ENCODE measurements around the gene ROR2.

Gene ROR2

DNA sequence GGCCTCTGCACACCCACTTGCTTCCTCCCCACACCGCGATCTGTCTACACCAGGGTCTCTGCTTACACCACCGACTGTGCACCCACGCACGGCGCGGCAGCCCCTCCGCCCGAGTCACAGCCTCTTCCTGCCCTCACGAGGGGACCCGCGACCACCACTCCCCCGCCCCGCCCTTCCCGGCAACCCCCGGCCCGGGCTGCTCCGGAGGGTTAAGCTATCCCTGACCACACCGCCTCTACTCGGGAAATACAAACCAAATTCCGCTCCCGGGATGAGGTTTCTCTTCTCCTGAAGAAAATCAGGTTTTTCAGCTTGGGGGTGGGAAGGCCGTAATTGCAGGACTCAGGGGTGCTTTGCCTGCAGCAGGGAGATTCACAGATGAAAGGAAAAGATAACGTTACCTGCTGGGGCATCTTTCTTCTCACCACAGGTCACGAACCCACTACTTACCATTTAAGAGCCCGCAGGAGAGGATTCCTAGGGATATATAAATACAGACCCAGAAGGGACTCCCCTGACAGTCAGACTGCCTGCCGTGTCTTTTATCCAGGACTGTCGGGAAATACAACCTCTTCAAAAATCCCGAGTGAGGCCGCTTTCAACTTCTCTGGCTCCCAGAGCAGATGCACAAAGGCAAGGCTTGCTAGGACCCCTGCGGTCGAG lies 63.5 kb downstream of the ROR2 start:
- Mint-ChIP-seq H3K27me3 (peaks cover 39% of the 10 kb centered on the region), H3K9me3 (no peaks in the 10 kb centered on the region), H3K4me3 (no peak overlapping the region), H3K36me3 (ENCODE audit: insufficient read depth) (no peaks in the 10 kb centered on the region), H3K4me1 (no peaks in the 10 kb centered on the region), H3K27ac (ENCODE audit: low read depth) (no peak overlapping the region)
- no peak for ATAC-seq (replicated peaks; ENCODE audit: extremely low read depth, poor library complexity, severe bottlenecking)
- no peak for DNase-seq (ENCODE audit: low spot score in 2 of 2)

DNA sequence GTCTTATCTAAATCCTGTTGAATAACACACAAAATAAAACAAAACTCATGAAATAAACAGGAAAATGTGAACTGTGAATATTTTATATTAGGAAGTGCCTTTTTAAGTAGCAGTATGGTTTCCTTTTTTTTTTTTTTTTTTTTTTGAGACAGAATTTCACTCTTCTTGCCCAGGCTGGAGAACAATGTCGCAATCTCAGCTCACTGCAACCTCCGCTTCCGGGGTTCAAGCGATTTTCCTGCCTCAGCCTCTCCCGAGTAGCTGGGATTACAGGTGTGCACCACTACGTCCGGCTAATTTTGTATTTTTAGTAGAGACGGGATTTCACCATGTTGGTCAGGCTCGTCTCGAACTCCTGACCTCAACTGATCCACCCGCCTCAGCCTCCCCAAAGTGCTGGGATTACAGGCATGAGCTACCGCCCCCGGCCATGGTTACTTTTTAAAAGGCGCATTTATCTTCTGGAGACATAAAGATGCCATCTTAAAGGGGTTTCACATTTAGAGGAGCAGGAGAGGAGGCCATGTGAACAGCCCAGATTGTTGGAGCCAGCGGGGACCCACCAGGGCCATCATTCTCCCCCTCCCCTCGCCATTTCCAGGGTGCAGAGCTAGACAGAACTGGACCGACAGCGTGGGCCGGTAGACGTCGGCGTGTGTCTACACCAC lies 64.1 kb downstream of the ROR2 start:
- Mint-ChIP-seq H3K9me3 (no peaks in the 10 kb centered on the region), H3K4me1 (no peaks in the 10 kb centered on the region), H3K27me3 (peaks cover 43% of the 10 kb centered on the region), H3K27ac (ENCODE audit: low read depth) (no peak overlapping the region), H3K36me3 (ENCODE audit: insufficient read depth) (no peaks in the 10 kb centered on the region), H3K4me3 (no peak overlapping the region)
- DNase-seq (ENCODE audit: low spot score in 2 of 2) (no peak), ATAC-seq (replicated peaks; ENCODE audit: extremely low read depth, poor library complexity, severe bottlenecking) (no peak)

- no peak overlapping the region for H3K27ac Mint-ChIP-seq (ENCODE audit: low read depth)
- no peaks in the 10 kb centered on the region for H3K36me3 Mint-ChIP-seq (ENCODE audit: insufficient read depth)
- no peak for ATAC-seq (replicated peaks; ENCODE audit: extremely low read depth, poor library complexity, severe bottlenecking)
- no peaks in the 10 kb centered on the region for H3K4me1 Mint-ChIP-seq
- no peak overlapping the region for H3K4me3 Mint-ChIP-seq
- H3K9me3 Mint-ChIP-seq, result no peaks in the 10 kb centered on the region
- DNase-seq (ENCODE audit: low spot score in 2 of 2), result no peak
- H3K27me3 Mint-ChIP-seq, result peaks cover 43% of the 10 kb centered on the region
Observed at GRCh38 chr9:91884696-91885687, 65.0 kb downstream of the ROR2 start.

GRCh38 chr9:91884153-91884552 lies 65.9 kb downstream of the ROR2 start:
- H3K9me3 Mint-ChIP-seq, result no peaks in the 10 kb centered on the region
- H3K36me3 Mint-ChIP-seq (ENCODE audit: insufficient read depth), result no peaks in the 10 kb centered on the region
- DNase-seq (ENCODE audit: low spot score in 2 of 2) (no peak), ATAC-seq (replicated peaks; ENCODE audit: extremely low read depth, poor library complexity, severe bottlenecking) (no peak)
- H3K4me3 Mint-ChIP-seq, result no peak overlapping the region
- no peak overlapping the region for H3K27ac Mint-ChIP-seq (ENCODE audit: low read depth)
- H3K4me1 Mint-ChIP-seq, result no peaks in the 10 kb centered on the region
- H3K27me3 Mint-ChIP-seq, result peaks cover 42% of the 10 kb centered on the region

- ATAC-seq (replicated peaks; ENCODE audit: extremely low read depth, poor library complexity, severe bottlenecking), result no peak
- Mint-ChIP-seq H3K27ac (ENCODE audit: low read depth) (no peak overlapping the region), H3K4me3 (no peak overlapping the region), H3K9me3 (no peaks in the 10 kb centered on the region), H3K27me3 (peaks cover 35% of the 10 kb centered on the region), H3K4me1 (no peaks in the 10 kb centered on the region), H3K36me3 (ENCODE audit: insufficient read depth) (no peaks in the 10 kb centered on the region)
- DNase-seq (ENCODE audit: low spot score in 2 of 2), result no peak
Observed at GRCh38 chr9:91883503-91883902, 66.5 kb downstream of the ROR2 start.

DNA sequence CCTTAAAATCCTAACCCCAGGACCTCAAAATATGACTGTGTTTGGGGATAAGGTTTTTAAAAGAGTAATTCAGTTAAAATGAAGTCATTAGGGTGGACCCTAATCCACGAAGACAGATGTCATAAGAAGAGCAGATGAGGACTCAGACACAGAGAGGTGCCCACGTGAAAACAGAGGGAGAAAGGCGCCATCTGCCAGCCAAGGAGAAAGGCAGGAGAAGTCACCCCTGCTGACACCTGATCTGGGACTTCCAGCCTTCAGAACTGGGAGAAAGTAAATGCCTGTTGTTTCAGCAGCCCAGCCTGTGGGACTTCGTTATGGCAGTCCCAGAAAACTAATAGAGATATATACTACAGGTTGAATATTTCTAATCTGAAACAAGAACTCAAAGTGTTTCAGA lies 67.4 kb downstream of the ROR2 start:
- no peak for DNase-seq (ENCODE audit: low spot score in 2 of 2)
- Mint-ChIP-seq H3K36me3 (ENCODE audit: insufficient read depth) (no peaks in the 10 kb centered on the region), H3K27me3 (peaks cover 27% of the 10 kb centered on the region), H3K9me3 (no peaks in the 10 kb centered on the region), H3K4me3 (no peak overlapping the region), H3K4me1 (no peaks in the 10 kb centered on the region), H3K27ac (ENCODE audit: low read depth) (no peak overlapping the region)
- ATAC-seq (replicated peaks; ENCODE audit: extremely low read depth, poor library complexity, severe bottlenecking), result no peak

DNA sequence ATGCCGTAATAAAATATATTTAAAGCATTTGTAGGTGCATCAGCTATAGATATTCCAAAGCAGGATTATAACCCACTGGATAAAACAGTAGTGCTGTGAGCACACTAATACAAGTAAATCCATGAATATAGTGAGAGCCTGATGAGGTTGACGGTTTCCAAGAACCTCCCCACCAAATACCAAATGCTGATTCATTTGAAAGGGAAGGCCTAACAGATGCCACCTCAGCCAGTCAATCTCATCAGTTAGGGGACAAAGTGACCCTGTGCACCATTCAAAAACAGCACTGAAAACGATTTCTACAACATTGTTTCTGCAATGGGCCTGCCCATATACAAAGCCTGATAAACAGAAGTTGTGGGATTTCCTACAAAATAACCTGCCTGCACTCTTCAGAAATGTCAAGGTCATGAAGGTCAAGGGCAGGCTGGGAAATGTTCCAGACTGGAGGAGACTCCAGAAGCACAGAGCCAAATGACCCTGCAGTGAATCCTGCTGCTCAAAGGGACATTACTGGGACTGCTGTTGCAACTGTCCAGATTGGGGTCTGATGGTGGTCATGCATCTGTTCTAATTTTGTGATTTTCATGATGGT lies 69.6 kb downstream of the ROR2 start:
- Mint-ChIP-seq H3K9me3 (no peaks in the 10 kb centered on the region), H3K27me3 (peaks cover 31% of the 10 kb centered on the region), H3K36me3 (ENCODE audit: insufficient read depth) (no peaks in the 10 kb centered on the region), H3K27ac (ENCODE audit: low read depth) (no peak overlapping the region), H3K4me3 (no peak overlapping the region), H3K4me1 (no peaks in the 10 kb centered on the region)
- DNase-seq (ENCODE audit: low spot score in 2 of 2) (no peak), ATAC-seq (replicated peaks; ENCODE audit: extremely low read depth, poor library complexity, severe bottlenecking) (no peak)

GRCh38 chr9:91879231-91879630 lies 70.8 kb downstream of the ROR2 start:
- Mint-ChIP-seq H3K4me1 (no peaks in the 10 kb centered on the region), H3K4me3 (no peak overlapping the region), H3K9me3 (no peaks in the 10 kb centered on the region), H3K36me3 (ENCODE audit: insufficient read depth) (no peaks in the 10 kb centered on the region), H3K27ac (ENCODE audit: low read depth) (no peak overlapping the region), H3K27me3 (peaks cover 36% of the 10 kb centered on the region)
- DNase-seq (ENCODE audit: low spot score in 2 of 2) (no peak), ATAC-seq (replicated peaks; ENCODE audit: extremely low read depth, poor library complexity, severe bottlenecking) (no peak)

- ATAC-seq (replicated peaks; ENCODE audit: extremely low read depth, poor library complexity, severe bottlenecking) (no peak), DNase-seq (ENCODE audit: low spot score in 2 of 2) (no peak)
- Mint-ChIP-seq H3K9me3 (no peaks in the 10 kb centered on the region), H3K4me3 (no peak overlapping the region), H3K36me3 (ENCODE audit: insufficient read depth) (no peaks in the 10 kb centered on the region), H3K4me1 (no peaks in the 10 kb centered on the region), H3K27ac (ENCODE audit: low read depth) (no peak overlapping the region), H3K27me3 (peaks cover 28% of the 10 kb centered on the region)
Observed at GRCh38 chr9:91873637-91874051, 76.4 kb downstream of the ROR2 start.

GRCh38 chr9:91868732-91869391 lies 81.2 kb downstream of the ROR2 start:
- H3K4me3 Mint-ChIP-seq, result no peak overlapping the region
- no peak overlapping the region for H3K27ac Mint-ChIP-seq (ENCODE audit: low read depth)
- H3K4me1 Mint-ChIP-seq, result no peaks in the 10 kb centered on the region
- no peaks in the 10 kb centered on the region for H3K36me3 Mint-ChIP-seq (ENCODE audit: insufficient read depth)
- H3K27me3 Mint-ChIP-seq, result peaks cover 52% of the 10 kb centered on the region
- ATAC-seq (replicated peaks; ENCODE audit: extremely low read depth, poor library complexity, severe bottlenecking), result no peak
- DNase-seq (ENCODE audit: low spot score in 2 of 2), result no peak
- H3K9me3 Mint-ChIP-seq, result no peaks in the 10 kb centered on the region

DNA sequence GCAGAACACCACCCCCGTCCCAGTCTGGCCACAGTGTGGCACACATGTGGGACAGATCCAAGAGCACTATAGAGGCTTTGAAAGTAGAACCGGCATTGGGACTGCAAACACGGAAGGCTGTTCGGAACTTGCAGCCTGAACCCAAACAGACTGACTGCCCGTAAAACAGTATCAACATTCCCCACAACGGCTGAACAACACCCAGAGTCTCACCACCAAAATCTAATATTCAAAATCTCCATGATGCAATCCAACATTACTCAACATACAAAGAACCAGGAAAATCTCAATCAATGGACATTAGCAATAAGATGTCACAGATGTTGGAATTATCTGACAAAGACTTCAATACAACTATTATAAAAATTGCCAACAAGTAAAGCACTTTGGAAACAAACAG lies 82.3 kb downstream of the ROR2 start:
- Mint-ChIP-seq H3K9me3 (no peaks in the 10 kb centered on the region), H3K4me1 (no peaks in the 10 kb centered on the region), H3K36me3 (ENCODE audit: insufficient read depth) (no peaks in the 10 kb centered on the region), H3K27me3 (peaks cover 63% of the 10 kb centered on the region), H3K27ac (ENCODE audit: low read depth) (no peak overlapping the region), H3K4me3 (no peak overlapping the region)
- DNase-seq (ENCODE audit: low spot score in 2 of 2), result no peak
- no peak for ATAC-seq (replicated peaks; ENCODE audit: extremely low read depth, poor library complexity, severe bottlenecking)

GRCh38 chr9:91865041-91865440 lies 85.0 kb downstream of the ROR2 start:
- peaks cover 8% of the 10 kb centered on the region for H3K9me3 Mint-ChIP-seq
- no peaks in the 10 kb centered on the region for H3K36me3 Mint-ChIP-seq (ENCODE audit: insufficient read depth)
- H3K27me3 Mint-ChIP-seq, result peaks cover 52% of the 10 kb centered on the region
- no peak for DNase-seq (ENCODE audit: low spot score in 2 of 2)
- no peak overlapping the region for H3K27ac Mint-ChIP-seq (ENCODE audit: low read depth)
- ATAC-seq (replicated peaks; ENCODE audit: extremely low read depth, poor library complexity, severe bottlenecking), result no peak
- H3K4me3 Mint-ChIP-seq, result no peak overlapping the region
- no peaks in the 10 kb centered on the region for H3K4me1 Mint-ChIP-seq

Measured in central memory CD8-positive, alpha-beta T cell (primary cell).